Measurements from ENCODE around the gene GINS3.

GRCh38 chr16:58402796-58403195 is 10.5 kb downstream of the GINS3 start:
- TF ChIP-seq SCRT2 (tag by site-specific recombination; IDR thresholded peaks at IDR 0.05) (no peak), ZBTB8A (tag by site-specific recombination; IDR thresholded peaks at IDR 0.05) (no peak), ZNF239 (tag by site-specific recombination; IDR thresholded peaks at IDR 0.05) (no peak), ZNF624 (tag by site-specific recombination; IDR thresholded peaks at IDR 0.05) (no peak), CTCF (tag by site-specific recombination; IDR thresholded peaks at IDR 0.05) (no peak), ZNF24 (tag by site-specific recombination; IDR thresholded peaks at IDR 0.05) (no peak), ZNF350 (tag by site-specific recombination; IDR thresholded peaks at IDR 0.05) (no peak), ZNF530 (tag by site-specific recombination; IDR thresholded peaks at IDR 0.05; ENCODE audit: low read depth) (no peak), ATF2 (tag by site-specific recombination; IDR thresholded peaks at IDR 0.05; ENCODE audit: low read depth) (no peak)

Measured in HEK293 (cell line).